ENCODE measurements around the gene PRPSAP2.

DNA sequence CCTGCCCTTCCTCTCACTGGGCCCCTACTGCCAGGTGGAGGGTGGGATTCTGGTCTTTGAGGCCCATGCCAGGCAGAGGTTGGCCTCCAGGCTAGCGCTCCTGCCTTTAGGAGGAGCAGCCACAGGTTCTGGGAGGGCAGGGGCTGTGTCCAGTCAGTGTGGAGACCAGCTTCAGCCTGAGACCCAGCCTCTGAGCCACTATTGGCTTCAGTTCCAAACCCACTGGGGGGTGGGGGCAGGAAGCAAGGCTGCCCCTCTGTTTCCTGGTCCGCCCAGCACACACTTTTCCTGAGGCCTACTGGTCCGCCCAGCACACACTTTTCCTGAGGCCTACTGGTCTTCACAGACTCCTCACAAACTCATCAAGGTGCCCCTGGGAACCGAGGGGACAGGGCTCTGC is 110.4 kb downstream of the PRPSAP2 start:
- TF ChIP-seq, protein P1, sequence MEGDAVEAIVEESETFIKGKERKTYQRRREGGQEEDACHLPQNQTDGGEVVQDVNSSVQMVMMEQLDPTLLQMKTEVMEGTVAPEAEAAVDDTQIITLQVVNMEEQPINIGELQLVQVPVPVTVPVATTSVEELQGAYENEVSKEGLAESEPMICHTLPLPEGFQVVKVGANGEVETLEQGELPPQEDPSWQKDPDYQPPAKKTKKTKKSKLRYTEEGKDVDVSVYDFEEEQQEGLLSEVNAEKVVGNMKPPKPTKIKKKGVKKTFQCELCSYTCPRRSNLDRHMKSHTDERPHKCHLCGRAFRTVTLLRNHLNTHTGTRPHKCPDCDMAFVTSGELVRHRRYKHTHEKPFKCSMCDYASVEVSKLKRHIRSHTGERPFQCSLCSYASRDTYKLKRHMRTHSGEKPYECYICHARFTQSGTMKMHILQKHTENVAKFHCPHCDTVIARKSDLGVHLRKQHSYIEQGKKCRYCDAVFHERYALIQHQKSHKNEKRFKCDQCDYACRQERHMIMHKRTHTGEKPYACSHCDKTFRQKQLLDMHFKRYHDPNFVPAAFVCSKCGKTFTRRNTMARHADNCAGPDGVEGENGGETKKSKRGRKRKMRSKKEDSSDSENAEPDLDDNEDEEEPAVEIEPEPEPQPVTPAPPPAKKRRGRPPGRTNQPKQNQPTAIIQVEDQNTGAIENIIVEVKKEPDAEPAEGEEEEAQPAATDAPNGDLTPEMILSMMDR (IDR thresholded peaks at IDR 0.05 in 2 of 3, conservative IDR thresholded peaks at IDR 0.05 in 1 of 3; ENCODE audit: borderline replicate concordance in 1 of 3, insufficient read depth in 1 of 3, low read depth in 2 of 3, low read length in 2 of 3) = no peak
- TF ChIP-seq YY1 (IDR thresholded peaks at IDR 0.05; ENCODE audit: extremely low read depth, insufficient replicate concordance, low read depth, low read length) (no peak), CBX3 (IDR thresholded peaks at IDR 0.05; ENCODE audit: low read depth) (no peak), RAD21 (IDR thresholded peaks at IDR 0.05; ENCODE audit: low read depth) (no peak), POLR2A (IDR thresholded peaks at IDR 0.05; ENCODE audit: borderline replicate concordance, extremely low read depth, insufficient read depth, insufficient read length) (no peak), MAX (IDR thresholded peaks at IDR 0.05) (no peak), EGR1 (IDR thresholded peaks at IDR 0.05; ENCODE audit: low read depth) (no peak), FOSL1 (IDR thresholded peaks at IDR 0.05; ENCODE audit: low read depth) (no peak), POLR2AphosphoS5 (IDR thresholded peaks at IDR 0.05; ENCODE audit: low read depth, low read length) (no peak; the same call in 1 of the 2 replicates), ZFX (IDR thresholded peaks at IDR 0.05) (no peak)

Measured in HCT116 (cell line).